Stimulated activated CD4-positive, alpha-beta T cell treated with anti-CD3 and anti-CD28 coated beads, Interleukin-1b, Interleukin-23, amount 100 ng/mL, for 1 hour (primary cell): ENCODE measurements around the gene CCDC154.

Source experiments
- DNase-seq, 2 donors: peaks; one replicate each; pipeline ENCODE4 v3.0.0-alpha.2; 2020; ENCODE audit warnings: low read depth in 2 of 2

CCDC154 gene

DNA sequence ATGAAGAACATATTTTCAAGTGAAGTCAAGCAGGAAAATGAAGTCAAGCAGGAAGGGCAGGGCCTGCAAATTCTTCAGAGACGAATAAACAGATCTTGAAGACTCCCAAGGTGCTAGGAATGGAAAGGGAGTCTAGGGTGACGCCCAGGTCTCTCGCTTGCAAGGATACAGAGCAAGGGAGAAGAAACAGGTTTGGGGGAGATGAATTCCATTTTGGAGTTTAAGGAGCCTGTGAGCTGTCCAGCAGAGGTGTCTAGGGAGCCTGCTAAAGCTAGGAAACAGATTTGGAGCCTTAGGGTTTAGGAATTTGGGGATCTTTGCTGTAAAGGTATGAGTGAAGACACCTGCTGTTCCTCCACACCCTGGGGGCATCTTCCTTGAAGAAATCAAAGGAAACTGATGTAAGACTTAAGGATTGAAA is 27.8 kb downstream of the CCDC154 start:
- no peak for DNase-seq

DNA sequence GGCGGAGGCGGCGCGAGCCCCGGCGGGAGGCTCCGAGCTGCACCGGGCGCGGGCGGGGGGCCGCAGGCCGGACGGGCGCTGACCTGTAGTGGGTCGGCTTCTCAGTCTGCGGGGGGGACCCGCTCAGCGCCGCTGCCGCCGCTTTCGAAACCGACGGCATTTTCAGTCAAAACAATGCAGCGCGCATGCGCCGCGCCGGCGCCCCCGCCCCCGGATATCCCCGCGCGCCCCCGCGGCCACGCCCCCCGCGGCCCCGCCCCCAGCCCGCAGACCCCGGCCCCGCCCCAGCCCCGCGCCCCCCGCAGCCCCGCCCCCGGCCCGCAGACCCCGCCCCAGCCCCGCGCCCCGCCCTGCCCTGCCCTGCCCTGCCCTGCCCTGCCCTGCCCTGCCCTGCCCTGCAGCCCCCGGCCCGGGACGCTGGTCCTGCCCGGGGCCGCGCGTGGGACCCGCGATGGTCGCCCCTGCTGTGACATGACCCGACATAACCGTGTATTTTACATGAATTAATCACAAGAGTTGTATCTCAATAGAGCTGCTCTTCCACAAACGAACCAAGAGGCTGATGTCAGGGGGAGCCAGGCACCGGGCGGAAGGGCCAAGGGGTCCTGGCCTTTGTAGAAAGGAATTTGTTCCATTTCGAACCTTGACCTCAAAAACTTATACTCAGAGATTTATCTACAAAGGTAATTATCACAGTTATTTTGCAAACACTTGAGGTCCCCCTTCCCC is 29.7 kb downstream of the CCDC154 start, which contains the start of gene UNKL:
UNKL (minus strand) TSS at position 173 of the 729 bp plus-strand sequence; CDS start at position 160, 13 bp downstream.
- peak; percentile 69 to 73 for DNase-seq

DNA sequence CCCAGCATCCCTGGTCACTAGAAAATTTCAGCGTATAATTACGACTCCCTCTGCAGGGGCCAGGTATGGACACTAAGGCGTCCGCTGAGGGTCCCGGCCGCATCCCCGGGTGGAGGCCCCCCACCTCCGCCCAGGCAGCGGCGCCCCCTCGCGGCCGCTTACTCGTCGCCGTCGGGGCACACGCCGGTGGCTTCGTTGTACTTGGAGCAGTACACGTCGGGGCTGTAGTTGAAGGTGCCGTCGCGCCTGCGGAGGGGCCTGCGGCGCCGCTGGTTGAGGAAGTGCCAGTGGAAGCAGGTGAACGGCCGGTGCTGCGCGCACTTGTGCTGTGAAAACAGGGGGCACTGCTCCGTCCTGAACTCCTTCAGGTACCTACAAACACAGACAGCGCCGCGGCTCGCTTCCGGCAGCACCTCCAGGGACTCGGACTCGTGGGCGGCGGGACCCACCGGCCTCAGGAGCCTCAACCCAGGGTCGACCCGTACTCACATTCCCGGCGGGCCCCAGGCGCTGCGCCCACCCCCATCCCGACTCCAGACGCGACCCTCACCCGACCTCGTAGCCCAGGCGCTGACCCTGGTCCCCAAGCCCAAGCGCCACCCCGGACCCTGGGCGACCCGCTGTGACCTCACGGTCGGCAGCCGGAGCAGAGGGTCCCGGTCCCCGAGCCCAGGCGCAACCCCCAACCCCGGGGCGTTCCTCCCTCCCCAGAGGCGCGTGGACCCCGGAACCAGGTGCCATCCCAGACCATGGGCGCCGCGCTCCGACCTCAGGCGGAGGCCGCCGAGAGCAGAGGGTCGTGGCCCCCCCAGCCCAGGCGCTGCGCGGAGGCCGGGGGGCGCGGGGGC is 30.4 kb downstream of the CCDC154 start:
- peak; percentile 26 to 37 for DNase-seq

DNA sequence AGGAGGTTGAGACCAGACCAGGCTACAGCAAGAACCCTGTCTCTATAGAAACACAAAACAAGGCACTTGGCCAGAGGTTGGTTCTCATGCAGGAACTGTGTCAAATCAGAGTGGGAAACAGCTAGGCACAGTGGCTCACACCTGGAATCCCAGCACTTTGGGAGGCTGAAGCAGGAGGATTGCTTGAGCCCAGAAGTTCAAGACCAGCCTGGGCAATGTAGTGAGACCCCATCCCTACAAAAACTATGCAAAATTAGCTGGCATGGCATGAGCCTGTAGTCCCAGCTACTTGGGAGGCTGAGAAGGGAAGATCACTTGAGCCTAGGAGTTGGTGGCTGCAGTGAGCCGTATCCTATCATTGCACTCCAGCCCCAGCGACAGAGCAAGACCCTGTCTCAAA is 31.5 kb downstream of the CCDC154 start:
- DNase-seq = no peak

DNA sequence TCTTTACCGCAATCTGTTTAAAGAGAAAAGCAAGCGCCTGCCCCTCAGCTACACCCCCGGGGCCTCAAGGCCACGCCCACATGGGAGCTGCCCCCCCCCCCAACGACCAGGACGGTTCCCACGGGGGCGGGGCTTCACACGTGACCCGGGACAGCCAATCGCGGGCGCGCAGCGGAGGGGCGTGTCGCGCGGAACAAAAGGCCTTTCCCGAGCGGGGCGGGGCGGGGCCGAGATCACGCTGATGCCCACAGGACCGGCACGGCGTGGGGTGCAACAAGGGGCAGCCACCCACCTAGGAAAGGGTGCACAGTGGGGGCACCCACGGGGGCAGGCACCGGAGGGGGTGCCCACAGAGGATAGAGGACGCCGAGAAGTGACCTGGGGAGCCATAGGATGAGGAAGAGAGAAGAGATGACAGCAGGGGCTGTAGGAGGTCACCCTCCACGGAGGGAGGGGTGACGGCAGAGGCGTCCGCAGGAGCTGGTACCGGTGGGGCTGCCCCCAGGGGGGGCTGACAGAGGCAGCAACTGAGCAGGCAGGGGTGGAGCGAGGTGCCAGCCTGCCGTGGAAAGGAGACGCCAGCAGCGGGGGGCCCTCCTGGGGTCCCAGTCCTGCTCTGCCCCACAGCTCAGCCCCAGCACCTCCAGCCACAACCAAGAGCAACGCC is 36.1 kb downstream of the CCDC154 start:
- peak; percentile 92 to 98 for DNase-seq

DNA sequence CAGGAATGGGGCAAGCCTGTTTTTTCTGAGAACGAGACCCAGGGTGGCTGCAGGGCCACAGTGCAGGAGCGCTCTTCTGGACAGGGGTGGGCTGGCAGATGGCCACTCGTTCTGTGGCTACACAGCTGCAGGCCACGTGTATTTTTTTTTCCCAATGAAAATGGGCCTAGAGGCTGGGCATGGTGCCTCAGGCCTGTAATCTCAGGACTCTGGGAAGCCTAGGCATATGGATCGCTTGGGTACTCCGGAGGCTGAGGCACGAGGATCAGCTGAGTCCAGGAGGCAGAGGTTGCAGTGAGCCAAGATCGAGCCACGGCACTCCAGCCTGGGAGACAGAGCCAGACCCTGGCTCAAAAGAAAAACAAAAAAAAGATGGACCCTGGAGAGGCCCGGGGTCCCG is 36.6 kb downstream of the CCDC154 start:
- no peak for DNase-seq

DNA sequence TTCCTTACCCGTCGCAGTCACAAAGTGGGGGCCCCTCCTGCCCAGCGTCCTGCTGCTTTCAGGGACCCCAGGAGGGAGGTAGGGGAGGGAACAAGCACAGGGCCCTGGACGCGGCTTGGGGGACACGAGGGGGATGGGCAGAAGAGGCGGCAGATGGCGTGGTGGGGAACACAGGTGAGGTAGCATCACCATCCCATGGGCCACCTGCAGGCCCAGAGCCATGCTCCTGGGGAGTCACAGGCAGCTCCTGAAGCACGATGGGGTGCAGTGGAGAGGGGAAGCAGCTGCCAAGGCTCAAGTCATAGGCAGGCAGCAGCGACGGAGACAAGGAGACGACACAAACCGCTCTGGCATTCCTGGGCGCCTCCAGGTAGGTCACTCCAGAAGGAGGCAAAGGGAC is 40.6 kb downstream of the CCDC154 start:
- DNase-seq = no peak

DNA sequence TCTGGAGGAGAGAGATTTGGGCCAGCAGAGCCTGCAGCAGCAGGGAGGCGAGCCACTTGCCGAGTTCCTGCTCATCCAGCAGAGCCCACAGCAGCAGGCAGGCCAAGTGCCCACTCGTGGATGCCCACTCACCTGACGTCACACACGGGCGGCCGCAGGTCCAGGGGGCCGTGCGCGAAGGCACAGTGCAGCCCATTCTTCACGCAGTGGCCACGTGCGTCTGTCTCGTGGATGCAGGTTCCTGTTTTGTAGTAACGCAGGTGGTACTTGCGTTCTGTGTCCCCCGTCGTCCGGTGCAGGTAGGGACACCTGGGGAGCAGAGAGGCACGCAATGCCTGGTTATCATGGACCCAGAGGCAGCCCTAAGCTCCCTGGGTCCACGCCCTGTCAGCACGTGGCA is 41.3 kb downstream of the CCDC154 start:
- no peak for DNase-seq

DNA sequence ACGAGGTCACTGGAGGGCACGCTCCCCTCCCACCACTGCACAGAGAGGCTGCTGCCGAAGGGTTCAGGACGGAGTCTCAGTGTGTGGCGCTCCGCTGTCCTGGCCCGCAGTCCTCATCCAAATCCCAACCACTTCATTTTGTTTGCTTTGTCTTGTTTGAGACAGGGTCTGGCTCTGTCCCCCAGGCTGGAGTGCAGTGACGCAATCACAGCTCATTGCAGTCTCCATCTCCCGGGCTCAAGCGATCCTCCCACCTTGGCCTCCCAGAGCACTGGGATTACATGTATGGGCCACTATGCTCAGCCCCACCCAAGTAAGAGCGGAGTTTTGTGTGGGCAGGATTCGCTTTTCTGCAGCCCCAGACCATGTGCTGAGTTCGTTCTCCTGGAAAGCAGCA is 42.6 kb downstream of the CCDC154 start:
- DNase-seq = no peak

DNA sequence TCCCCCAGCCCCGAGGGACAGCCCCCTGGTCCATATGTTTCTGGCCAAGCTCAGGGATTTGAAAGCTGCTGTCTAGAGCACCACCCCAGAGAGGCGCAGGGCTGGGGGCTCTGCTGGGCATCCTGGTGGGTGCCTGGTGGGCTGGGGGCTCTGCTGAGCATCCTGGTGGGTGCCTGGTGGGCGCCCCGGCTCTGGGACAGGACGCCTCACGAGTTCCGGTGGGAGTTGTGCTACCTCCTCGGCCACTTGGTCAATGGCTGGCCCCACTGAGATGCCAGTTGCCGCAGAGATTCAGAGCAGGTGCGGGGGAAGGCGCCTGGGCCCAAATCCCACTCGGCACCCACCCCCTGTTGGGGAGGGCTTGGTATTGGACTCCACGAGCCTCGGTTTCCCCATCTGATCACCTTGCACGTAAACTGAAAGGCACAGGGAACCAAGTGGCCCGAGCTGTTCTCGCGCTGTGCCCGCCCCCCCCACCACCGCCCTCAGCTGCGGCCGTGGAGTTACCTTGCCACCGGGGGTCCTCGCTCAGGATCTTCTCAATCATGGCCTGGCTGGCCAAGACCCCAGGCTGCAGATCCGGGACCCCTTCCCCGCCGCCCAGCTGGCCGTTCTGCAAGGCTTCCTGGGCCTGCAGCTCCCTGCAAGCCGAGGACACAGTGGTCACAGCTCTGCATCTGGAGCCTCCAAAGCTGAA is 43.1 kb downstream of the CCDC154 start:
- no peak for DNase-seq

DNA sequence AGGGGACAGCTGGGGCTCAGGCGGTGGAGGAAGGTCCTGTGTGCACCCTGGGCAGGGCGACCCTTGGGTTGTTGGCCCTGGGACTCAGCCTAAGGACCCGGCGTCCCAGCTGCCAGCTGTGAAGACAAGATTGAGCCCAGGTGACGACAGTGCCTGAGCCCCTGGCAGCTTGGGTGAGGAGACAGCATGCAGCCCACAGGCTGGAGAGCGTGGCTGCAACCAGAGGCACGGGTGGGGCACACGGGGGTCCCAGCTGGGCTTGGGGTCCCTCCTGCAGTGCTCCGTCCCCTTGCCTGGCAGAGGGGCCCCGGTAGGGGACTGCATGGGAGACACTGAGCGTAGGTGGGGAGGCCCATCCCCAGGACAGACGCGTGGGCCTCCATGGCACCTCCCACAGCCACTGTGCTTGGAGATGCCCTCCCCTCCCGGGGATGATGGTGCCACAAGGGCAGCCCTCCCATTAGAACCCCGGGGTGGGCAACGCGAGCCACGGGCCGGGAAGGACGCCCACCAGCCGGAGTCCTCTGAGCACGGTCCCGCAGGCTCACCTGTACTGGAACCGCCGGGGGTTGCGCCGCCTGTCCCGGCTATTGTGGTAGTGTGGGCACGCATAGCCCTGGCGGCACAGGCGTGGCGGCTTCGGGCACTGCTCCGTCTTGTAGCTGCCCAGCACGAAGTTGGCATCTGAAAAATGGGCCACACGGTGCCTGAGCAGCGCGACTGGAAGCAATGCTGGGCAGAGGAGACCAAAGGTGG is 45.4 kb downstream of the CCDC154 start:
- DNase-seq = no peak

DNA sequence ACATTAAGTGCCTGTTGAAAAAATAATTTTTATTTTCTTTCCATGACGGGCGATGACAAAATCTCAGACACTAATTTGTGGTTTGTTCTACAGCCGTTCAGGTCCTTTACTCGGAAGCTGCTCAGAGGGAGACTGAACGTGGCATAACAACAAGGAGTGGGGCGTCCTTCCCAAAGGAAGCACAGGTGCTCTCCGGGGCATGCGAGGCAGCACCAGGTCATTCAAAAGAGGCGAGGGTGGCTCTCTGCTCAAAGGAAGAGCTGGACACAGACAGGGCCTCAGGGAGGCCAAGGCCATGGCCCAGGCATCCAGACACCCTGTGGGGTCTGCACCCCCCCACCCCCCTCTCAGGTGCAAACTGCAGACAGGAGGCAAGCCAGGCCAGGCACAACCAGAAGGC is 46.0 kb downstream of the CCDC154 start:
- DNase-seq = no peak

DNA sequence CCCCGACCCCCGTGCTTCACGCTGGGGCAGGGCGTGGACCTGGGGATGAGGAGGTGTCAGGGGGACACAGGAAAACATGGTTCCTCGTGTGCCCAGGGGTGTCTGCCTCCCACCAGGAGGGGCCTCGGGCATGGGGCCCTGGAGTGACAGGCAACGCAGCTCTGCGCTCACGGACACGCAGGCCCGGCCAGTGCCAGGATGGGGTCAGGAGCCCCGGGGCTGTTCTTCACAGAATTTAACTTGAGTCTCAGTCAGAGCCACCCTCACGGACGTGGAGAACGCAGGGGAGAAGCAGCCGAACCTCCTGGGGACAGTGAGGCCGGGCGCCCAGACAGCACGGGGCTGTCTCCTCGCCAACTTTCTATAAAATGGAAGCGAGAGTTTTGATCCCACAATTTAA is 46.6 kb downstream of the CCDC154 start:
- no peak for DNase-seq

DNA sequence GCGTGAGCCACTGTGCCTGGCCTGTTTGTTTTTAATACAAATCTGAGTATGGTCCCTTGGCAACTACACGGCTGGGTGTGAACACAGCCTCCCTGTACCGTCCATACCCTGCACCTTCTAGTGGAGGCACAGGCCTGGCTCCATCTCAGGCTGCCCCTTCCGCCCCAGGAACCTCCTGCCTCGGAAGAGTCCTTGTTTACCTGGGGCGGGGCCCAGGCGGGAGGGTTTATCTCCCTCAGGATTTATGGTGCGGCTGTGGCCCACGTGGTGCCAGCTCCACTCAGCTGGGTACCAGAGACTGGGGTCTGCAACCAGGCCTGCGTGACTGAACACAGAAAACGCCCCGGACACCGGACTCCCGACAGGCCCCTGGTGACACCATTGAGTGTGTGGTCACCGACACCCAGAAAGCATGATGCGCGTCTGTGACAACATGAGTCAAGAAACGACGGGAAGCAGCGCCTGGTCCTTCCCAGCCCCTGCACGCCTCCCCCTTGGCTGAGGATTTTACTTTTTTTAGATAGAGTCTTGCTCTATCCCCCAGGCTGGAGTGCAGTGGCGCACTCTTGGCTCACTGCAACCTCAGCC is 48.8 kb downstream of the CCDC154 start:
- DNase-seq = no peak

DNA sequence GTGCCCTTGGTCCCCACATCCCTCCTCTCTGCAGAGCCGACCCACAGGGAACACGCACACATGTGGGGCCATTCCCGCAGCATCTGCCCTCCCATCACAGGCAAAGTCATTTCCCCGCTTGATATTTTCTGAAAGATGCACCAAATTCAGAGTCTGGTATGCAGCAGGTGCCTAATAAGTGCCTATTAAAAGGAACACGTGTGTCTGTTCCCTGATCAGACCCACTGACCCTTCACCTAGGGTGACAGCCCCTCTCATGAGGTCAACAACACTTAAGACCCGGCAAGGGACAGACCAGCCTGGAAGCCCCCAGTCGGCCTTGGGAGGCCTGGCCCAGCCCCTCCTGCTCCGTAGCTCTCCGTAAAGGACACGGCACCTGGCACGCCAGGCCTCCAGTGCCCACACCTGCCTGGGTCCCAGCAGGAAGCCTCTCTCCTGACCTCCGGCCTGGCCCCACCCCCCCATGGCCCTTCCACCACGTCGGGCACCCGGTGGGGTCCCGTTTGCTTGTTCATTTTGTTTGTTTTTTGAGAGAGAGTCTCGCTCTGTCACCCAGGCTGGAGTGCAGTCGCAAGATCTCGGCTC is 49.9 kb downstream of the CCDC154 start:
- DNase-seq = no peak

DNA sequence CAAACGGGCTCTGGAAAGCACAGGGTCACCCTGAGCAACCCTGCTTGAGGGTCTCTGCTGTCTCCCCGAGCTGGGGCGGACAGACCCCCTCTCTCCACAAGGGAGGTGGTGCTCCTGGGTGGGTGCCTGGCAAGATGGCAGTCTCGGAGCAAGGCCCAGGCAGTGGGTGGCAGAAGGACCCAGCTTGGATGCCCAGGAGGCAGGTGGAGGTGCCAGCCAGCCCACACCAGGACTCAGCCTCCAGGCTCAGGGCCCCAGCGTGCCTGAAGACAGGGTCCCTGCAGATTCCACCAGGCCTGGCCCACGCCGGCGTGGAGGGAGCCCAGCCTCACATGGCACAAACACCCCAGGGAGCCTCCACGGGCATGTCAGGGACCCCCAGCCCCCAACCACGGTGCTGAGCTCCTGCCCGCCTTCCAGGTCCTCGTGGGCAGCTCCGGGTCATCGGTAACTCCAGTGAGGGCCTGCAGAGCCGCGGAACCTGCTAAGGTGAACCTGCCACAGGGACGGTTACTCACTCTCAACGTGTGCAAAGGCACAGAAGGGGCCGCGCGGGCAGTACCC is 50.7 kb downstream of the CCDC154 start:
- no peak for DNase-seq

DNA sequence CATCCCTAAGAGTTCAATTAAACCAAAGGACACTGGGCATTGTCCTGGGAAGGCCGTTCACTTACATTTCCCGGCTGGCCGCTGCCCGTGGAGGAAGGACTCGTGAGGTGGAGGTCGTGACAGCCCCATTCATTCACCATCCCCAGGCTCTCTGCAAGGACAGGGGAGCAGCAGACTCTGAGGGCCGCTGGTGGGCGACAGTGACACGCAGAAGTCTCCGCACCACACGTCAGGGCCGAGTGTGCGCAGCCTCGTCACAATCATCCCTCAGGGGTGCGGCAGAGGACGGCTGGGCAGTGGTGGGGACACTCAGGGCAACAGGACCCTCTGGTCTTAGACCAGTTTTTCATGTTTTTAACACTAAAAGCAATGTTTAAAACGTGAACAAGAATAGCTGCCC is 51.5 kb downstream of the CCDC154 start:
- no peak for DNase-seq

DNA sequence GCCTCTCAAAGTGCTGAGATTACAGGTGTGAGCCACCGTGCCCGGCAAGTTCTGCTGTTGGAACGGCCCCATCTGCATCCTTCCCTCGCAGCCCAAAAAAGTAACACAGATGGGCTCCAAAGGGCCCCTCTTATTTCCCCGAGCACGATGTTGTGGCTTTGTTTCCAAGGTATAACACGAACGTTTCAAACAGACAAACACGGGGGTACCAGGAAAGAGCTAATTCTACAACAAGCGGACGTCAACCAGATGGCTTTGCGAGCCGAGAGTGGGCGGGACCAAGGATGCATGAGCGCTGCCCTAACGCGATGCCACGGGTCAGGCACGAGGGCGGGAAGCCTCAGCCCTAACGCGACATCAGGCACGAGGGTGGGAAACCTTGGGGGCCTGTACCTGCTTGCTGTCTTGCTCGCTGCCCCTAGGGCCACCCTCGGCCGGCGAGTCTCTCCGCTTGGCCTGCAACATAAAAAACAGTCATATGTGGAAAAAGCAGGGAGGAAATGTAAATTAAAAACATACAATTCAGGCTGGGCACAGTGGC is 54.0 kb downstream of the CCDC154 start:
- DNase-seq = no peak

DNA sequence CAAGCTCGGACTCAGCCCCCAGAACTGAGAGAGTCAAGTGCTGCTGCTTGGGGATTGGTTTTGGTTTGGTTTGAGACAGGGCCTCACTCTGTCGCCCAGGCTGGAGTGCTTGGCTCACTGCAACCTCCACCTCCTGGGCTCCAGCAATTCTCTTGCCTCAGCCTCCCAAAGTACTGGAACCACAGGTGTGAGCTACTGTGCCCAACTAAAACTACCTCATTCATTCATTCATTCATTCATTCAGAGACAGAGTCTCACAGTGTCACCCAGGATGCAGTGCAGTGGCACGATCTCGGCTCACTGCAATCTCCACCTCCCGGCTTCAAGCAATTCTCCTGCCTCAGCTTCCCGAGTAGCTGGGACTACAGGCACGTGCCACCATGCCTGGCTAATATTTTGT is 54.6 kb downstream of the CCDC154 start:
- DNase-seq = no peak

DNA sequence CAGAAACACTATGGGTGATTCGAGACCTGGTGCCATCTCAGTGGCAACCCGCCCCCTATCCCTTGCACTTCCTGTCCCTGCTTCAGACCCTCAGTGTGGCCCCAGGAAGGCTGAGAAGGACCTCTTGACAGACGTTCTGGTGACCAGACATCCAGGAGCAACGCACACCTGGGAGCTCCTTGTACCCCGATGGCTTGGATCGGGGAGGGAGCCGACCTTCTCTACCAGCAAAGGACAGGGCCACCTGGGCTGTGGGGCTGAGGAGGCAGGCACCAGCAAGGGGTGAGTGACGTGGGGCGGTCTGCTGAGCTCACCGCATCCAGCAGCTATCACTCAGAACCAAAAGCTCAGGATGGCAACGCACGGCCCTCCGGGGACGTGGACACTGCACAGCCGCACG is 57.0 kb downstream of the CCDC154 start:
- no peak for DNase-seq
